HAP-1 (cell line): Measurements from ENCODE around the gene RAB34.

ENCODE experiments used
- DNase-seq, 2 experiments: peaks; one replicate each; pipeline ENCODE4 v3.0.0-alpha.2; 2016 to 2020; ENCODE audit warnings: low spot score in 2 of 2
- H3K27me3 ChIP-seq: fragments of 250-450 bp; sonication (Bioruptor Pico); 2 replicates; pipeline ENCODE4 v1.5.1; 2020; ENCODE audit warnings: low read depth, mild to moderate bottlenecking, moderate library complexity
- H3K36me3 ChIP-seq: fragments of 250-450 bp; sonication (Bioruptor Pico); replicated peaks from 2 replicates; pipeline ENCODE4 v1.5.1; 2020; ENCODE audit warnings: mild to moderate bottlenecking
- H3K4me1 ChIP-seq: fragments of 250-450 bp; sonication (Bioruptor Pico); 2 replicates; pipeline ENCODE4 v1.5.1; 2020; ENCODE audit warnings: mild to moderate bottlenecking
- H3K4me3 ChIP-seq: fragments of 250-450 bp; sonication (Bioruptor Pico); 2 replicates; pipeline ENCODE4 v1.5.1; 2020; ENCODE audit warnings: mild to moderate bottlenecking, moderate library complexity
- H3K9me3 ChIP-seq: fragments of 250-450 bp; sonication (Bioruptor Pico); 2 replicates; pipeline ENCODE4 v1.5.1; 2020; ENCODE audit warnings: mild to moderate bottlenecking, moderate library complexity
- in situ Hi-C: fragments of 300-500 bp; cut with MboI; formaldehyde crosslinking; loops from 3 replicates; pipeline ENCODE4 v1.14.3; 2020; ENCODE audit warnings: low sequenced_read_pairs, inconsistent platforms, mixed read lengths

Gene RAB34

GRCh38 chr17:28715217-28715616, 2.5 kb downstream of the RAB34 start:
- Histone ChIP-seq H3K27me3 (no peaks in the 10 kb centered on the region), H3K36me3 (peaks cover 4% of the 10 kb centered on the region), H3K4me1 (peaks cover 30% of the 10 kb centered on the region), H3K4me3 (no peak overlapping the region), H3K9me3 (no peaks in the 10 kb centered on the region)
- in situ Hi-C loops, result no loop called here
- DNase-seq, result no peak

GRCh38 chr17:28714281-28714680, 3.4 kb downstream of the RAB34 start:
- Histone ChIP-seq H3K36me3 (no peaks in the 10 kb centered on the region), H3K27me3 (no peaks in the 10 kb centered on the region), H3K4me3 (no peak overlapping the region), H3K4me1 (peaks cover 37% of the 10 kb centered on the region), H3K9me3 (no peaks in the 10 kb centered on the region)
- no peak for DNase-seq
- in situ Hi-C loops, result no loop called here

- no peaks in the 10 kb centered on the region; the same call in 1 of the 2 replicates for H3K9me3 ChIP-seq
- no peaks in the 10 kb centered on the region for H3K27me3 ChIP-seq
- H3K36me3 ChIP-seq, result no peaks in the 10 kb centered on the region
- DNase-seq, result no peak
- in situ Hi-C loops, result no loop called here
- peaks cover 25% of the 10 kb centered on the region for H3K4me1 ChIP-seq
- no peak overlapping the region for H3K4me3 ChIP-seq
Measured at GRCh38 chr17:28712705-28713415, 4.8 kb downstream of the RAB34 start.

GRCh38 chr17:28712032-28712704, 5.5 kb downstream of the RAB34 start:
- Histone ChIP-seq H3K36me3 (no peaks in the 10 kb centered on the region), H3K4me1 (peaks cover 25% of the 10 kb centered on the region), H3K27me3 (no peaks in the 10 kb centered on the region), H3K4me3 (peak overlapping the region; percentile 63), H3K9me3 (no peaks in the 10 kb centered on the region; the same call in 1 of the 2 replicates)
- DNase-seq, result peak; percentile 60 to 86
- in situ Hi-C loops, result no loop called here

GRCh38 chr17:28711723-28712031, 6.0 kb downstream of the RAB34 start, which contains the start of gene PROCA1:
Gene PROCA1, minus strand, starts transcription at chr17:28711888. Its CDS starts 228 bp downstream, at chr17:28711660.
- in situ Hi-C loops, result no loop called here
- Histone ChIP-seq H3K27me3 (no peaks in the 10 kb centered on the region), H3K9me3 (no peaks in the 10 kb centered on the region; the same call in 1 of the 2 replicates), H3K4me3 (peak within 1 kb of the TSS; percentile 63), H3K36me3 (no peaks in the 10 kb centered on the region), H3K4me1 (peaks cover 25% of the 10 kb centered on the region)
- peak in 1 of 2 experiments; percentile 20 for DNase-seq

GRCh38 chr17:28710861-28711722, 6.6 kb downstream of the RAB34 start:
- in situ Hi-C loops, result no loop called here
- Histone ChIP-seq H3K36me3 (no peaks in the 10 kb centered on the region), H3K9me3 (no peaks in the 10 kb centered on the region; the same call in 1 of the 2 replicates), H3K4me3 (peak overlapping the region; percentile 63), H3K4me1 (peaks cover 25% of the 10 kb centered on the region), H3K27me3 (no peaks in the 10 kb centered on the region)
- DNase-seq, result peak; percentile 87 to 96

- peaks cover 16% of the 10 kb centered on the region for H3K36me3 ChIP-seq
Measured at GRCh38 chr17:28707339-28707720, 10.3 kb downstream of the RAB34 start.

GRCh38 chr17:28706471-28707338, 11.0 kb downstream of the RAB34 start:
- no peaks in the 10 kb centered on the region for H3K27me3 ChIP-seq
- DNase-seq, result no peak
- in situ Hi-C loops, result no loop called here
- H3K36me3 ChIP-seq, result peaks cover 22% of the 10 kb centered on the region
- no peak overlapping the region for H3K4me3 ChIP-seq
- H3K4me1 ChIP-seq, result peaks cover 15% of the 10 kb centered on the region
- no peaks in the 10 kb centered on the region; the same call in 1 of the 2 replicates for H3K9me3 ChIP-seq

More at GRCh38 chr17:28707339-28707720, 10.3 kb downstream of the RAB34 start:
- in situ Hi-C loops, result no loop called here
- Histone ChIP-seq H3K9me3 (no peaks in the 10 kb centered on the region; the same call in 1 of the 2 replicates), H3K4me1 (peaks cover 21% of the 10 kb centered on the region), H3K27me3 (no peaks in the 10 kb centered on the region), H3K4me3 (no peak overlapping the region)
- no peak for DNase-seq

GRCh38 chr17:28705728-28706334, 11.8 kb downstream of the RAB34 start:
- peaks cover 31% of the 10 kb centered on the region for H3K36me3 ChIP-seq

GRCh38 chr17:28705074-28705659, 12.5 kb downstream of the RAB34 start:
- no peak for DNase-seq
- in situ Hi-C loops, result no loop called here
- no peaks in the 10 kb centered on the region for H3K27me3 ChIP-seq
- H3K4me3 ChIP-seq, result no peak overlapping the region
- H3K36me3 ChIP-seq, result peaks cover 37% of the 10 kb centered on the region
- peaks cover 7% of the 10 kb centered on the region for H3K4me1 ChIP-seq
- no peaks in the 10 kb centered on the region; the same call in 1 of the 2 replicates for H3K9me3 ChIP-seq

More at GRCh38 chr17:28705728-28706334, 11.8 kb downstream of the RAB34 start:
- in situ Hi-C loops, result no loop called here
- peaks cover 12% of the 10 kb centered on the region for H3K4me1 ChIP-seq
- no peak overlapping the region for H3K4me3 ChIP-seq
- no peaks in the 10 kb centered on the region; the same call in 1 of the 2 replicates for H3K9me3 ChIP-seq
- no peaks in the 10 kb centered on the region for H3K27me3 ChIP-seq
- no peak for DNase-seq

GRCh38 chr17:28704219-28704858, 13.3 kb downstream of the RAB34 start:
- no peaks in the 10 kb centered on the region for H3K4me1 ChIP-seq
- in situ Hi-C loops, result no loop called here
- no peak overlapping the region for H3K4me3 ChIP-seq
- DNase-seq, result no peak
- no peaks in the 10 kb centered on the region; the same call in 1 of the 2 replicates for H3K9me3 ChIP-seq
- H3K36me3 ChIP-seq, result peaks cover 46% of the 10 kb centered on the region
- H3K27me3 ChIP-seq, result no peaks in the 10 kb centered on the region
